B cell (primary cell): ENCODE results near the gene RNF2. TPM values are rescaled to one million over a fixed set of nuclear protein-coding genes. Genes with fewer than 3 reads are reported as not detected.

Source experiments
- ATAC-seq: fragments of 200-7000 bp; cut with Tn5 transposase; one replicate; pipeline ENCODE4 v1.10.0; 2021; ENCODE audit warnings: low read depth, mild to moderate bottlenecking, moderate number of reproducible peaks, moderate library complexity
- CTCF ChIA-PET: fragments of 350-600 bp; sonication (Branson Sonifier 250); formaldehyde crosslinking; loops from one replicate; lab custom pipeline; 2021; ENCODE audit warnings: antibody characterized with exemption, inconsistent platforms; lab: Charles Lee
- POLR2A ChIA-PET: fragments of 350-600 bp; sonication (Branson Sonifier 250); formaldehyde crosslinking; loops from one replicate; lab custom pipeline; 2021; ENCODE audit warnings: antibody characterized with exemption; lab: Charles Lee
- DNase-seq: peaks from one replicate; pipeline ENCODE4 v3.0.0; 2013
- H2AFZ ChIP-seq: 2 replicates; pipeline ENCODE4 v1.6.1; 2012; ENCODE audit warnings: mild to moderate bottlenecking, low read depth, low read length; ENCODE audit not compliant: insufficient read depth, poor library complexity, severe bottlenecking
- H3K27ac ChIP-seq, 2 donors: 1 replicate in 1 of 2; 2 replicates in 1 of 2; pipeline ENCODE4 v1.5.1; 2012 to 2013; ENCODE audit warnings: low read length in 2 of 2, mild to moderate bottlenecking in 2 of 2, moderate library complexity in 1 of 2
- H3K27me3 ChIP-seq, 4 experiments: fragments of 200-600 bp in 1 of 4; sonication (generic) in 1 of 4; replicated peaks in 1 of 4; 1 replicate in 2 of 4; 2 replicates in 2 of 4; pipeline versions ENCODE4 v1.6.1 to v1.7.0; 2013 to 2016; ENCODE audit warnings: low read length in 3 of 4, mild to moderate bottlenecking in 2 of 4, mixed read lengths in 1 of 4, moderate library complexity in 1 of 4; ENCODE audit not compliant: insufficient read depth in 4 of 4, control insufficient read depth in 3 of 4; ENCODE audit errors: control extremely low read depth in 1 of 4
- H3K36me3 ChIP-seq, 2 experiments: replicated peaks in 1 of 2; 1 replicate in 1 of 2; 2 replicates in 1 of 2; pipeline versions ENCODE4 v1.6.1 to v1.7.1; 2013; ENCODE audit warnings: low read length in 1 of 2; ENCODE audit not compliant: insufficient read depth in 2 of 2, control insufficient read depth in 1 of 2; ENCODE audit errors: control extremely low read depth in 1 of 2, extremely low read depth in 1 of 2
- H3K4me1 ChIP-seq, 2 donors: fragments of 200-600 bp in 1 of 2; sonication (generic) in 1 of 2; 1 replicate in 1 of 2; 2 replicates in 1 of 2; pipeline versions ENCODE4 v1.5.1 to v1.6.1; 2013 to 2017; ENCODE audit warnings: low read length in 2 of 2; ENCODE audit not compliant: control insufficient read depth in 2 of 2, insufficient read depth in 2 of 2
- H3K4me2 ChIP-seq: replicated peaks from 2 replicates; pipeline ENCODE3; 2012; ENCODE audit warnings: mild to moderate bottlenecking, low read depth, low read length; ENCODE audit not compliant: poor library complexity, severe bottlenecking
- H3K4me3 ChIP-seq, 5 experiments: fragments of 200-600 bp in 1 of 5; sonication (generic) in 1 of 5; 1 replicate in 3 of 5; 2 replicates in 2 of 5; pipeline versions ENCODE4 v1.5.1 to v1.7.0; 2011 to 2016; ENCODE audit warnings: low read length in 4 of 5, mild to moderate bottlenecking in 4 of 5, low read depth in 2 of 5, control low read depth in 1 of 5, moderate library complexity in 1 of 5; ENCODE audit not compliant: insufficient read depth in 1 of 5; ENCODE audit errors: control extremely low read depth in 1 of 5, extremely low read depth in 1 of 5
- H3K79me2 ChIP-seq: fragments of 200-600 bp; sonication (generic); one replicate; pipeline ENCODE4 v1.6.0; 2016; ENCODE audit warnings: low read length; ENCODE audit not compliant: control insufficient read depth, insufficient read depth
- H3K9ac ChIP-seq: fragments of 200-600 bp; sonication (generic); 2 replicates; pipeline ENCODE4 v1.6.1; 2017; ENCODE audit warnings: mild to moderate bottlenecking, low read length, moderate library complexity
- H3K9me3 ChIP-seq, 3 donors: one replicate each; pipeline versions ENCODE4 v1.6.1 to v1.7.1; 2013; ENCODE audit warnings: low read length in 2 of 3; ENCODE audit not compliant: control insufficient read depth in 2 of 3, insufficient read depth in 1 of 3; ENCODE audit errors: control extremely low read depth in 1 of 3
- H4K20me1 ChIP-seq: 2 replicates; pipeline ENCODE4 v1.6.0; 2012; ENCODE audit warnings: mild to moderate bottlenecking, low read length; ENCODE audit not compliant: insufficient read depth, control insufficient read depth, poor library complexity, severe bottlenecking
- H3K27ac Mint-ChIP-seq: one replicate; pipeline ENCODE4 v1.8.0; 2021; ENCODE audit warnings: mixed read lengths
- H3K27me3 Mint-ChIP-seq: one replicate; pipeline ENCODE4 v1.8.0; 2021; ENCODE audit warnings: mixed read lengths
- H3K4me1 Mint-ChIP-seq: one replicate; pipeline ENCODE4 v1.8.0; 2021; ENCODE audit warnings: mixed read lengths
- H3K4me3 Mint-ChIP-seq: one replicate; pipeline ENCODE4 v1.8.0; 2021; ENCODE audit warnings: mixed read lengths
- H3K9me3 Mint-ChIP-seq: one replicate; pipeline ENCODE4 v1.8.0; 2022; ENCODE audit warnings: mixed read lengths; ENCODE audit not compliant: insufficient read depth
- CTCF ChIP-seq: fragments of 200-600 bp; IDR thresholded peaks from one replicate; pipeline ENCODE4 v1.8.0; 2022; ENCODE audit warnings: antibody characterized with exemption, mild to moderate bottlenecking
- EZH2 ChIP-seq: IDR thresholded peaks from 2 replicates; pipeline ENCODE4 v1.6.1; 2012; ENCODE audit warnings: borderline replicate concordance, low read depth, mild to moderate bottlenecking, moderate library complexity, low read length; ENCODE audit not compliant: insufficient read depth, poor library complexity, severe bottlenecking
- WGBS: methylation state at CpG from one replicate; pipeline ENCODE4 v1.1.5; 2013; ENCODE audit warnings: missing lambda C conversion rate; ENCODE audit not compliant: insufficient coverage; 5-methylcytosine and 5-hydroxymethylcytosine counted together
- intact Hi-C: fragments of 100-400 bp; cut with micrococcal nuclease; formaldehyde crosslinking; loops from one replicate; pipeline ENCODE4 v1.10.0; 2022
- polyA plus RNA-seq: library from polyadenylated mRNA; depleted of rRNA; stranded (reverse); fragments of >200 nt; gene quantifications from 2 replicates; pipeline ENCODE4 v1.2.3, GENCODE V29; 2012
- total RNA-seq, 2 donors: library from RNA; stranded (reverse); fragments of 120-200 nt in 1 of 2; gene quantifications; 1 replicate in 1 of 2; 2 replicates in 1 of 2; pipeline versions ENCODE4 v1.2.3 to v1.2.4, GENCODE V29; 2013 to 2022

RNF2 gene
- total and polyA plus RNA-seq, 2 donors (not counting 1 experiment from before 2014, with no cell fraction given) = 13.9 to 29.5 TPM

GRCh38 chr1:185112356-185112755, 67.0 kb downstream of the RNF2 start:
- H3K27ac ChIP-seq = no peak overlapping the region
- POLR2A ChIA-PET = no interaction called here
- no peaks in the 10 kb centered on the region for H3K27me3 ChIP-seq
- ATAC-seq = no peak
- H3K4me3 ChIP-seq = no peak overlapping the region
- H3K9me3 Mint-ChIP-seq = peaks cover 7% of the 10 kb centered on the region
- no peaks in the 10 kb centered on the region for H3K4me1 Mint-ChIP-seq
- CTCF ChIA-PET = no interaction called here
- no peak for TF ChIP-seq EZH2
- TF ChIP-seq CTCF = no peak
- no peak for DNase-seq
- H3K4me3 Mint-ChIP-seq = no peak overlapping the region
- no peaks in the 10 kb centered on the region for H3K4me1 ChIP-seq
- no peak overlapping the region for H3K9ac ChIP-seq
- no peaks in the 10 kb centered on the region for H3K79me2 ChIP-seq
- intact Hi-C loops = no loop called here
- no peak overlapping the region for H3K27ac Mint-ChIP-seq
- H3K4me2 ChIP-seq = no peak overlapping the region
- H3K9me3 ChIP-seq = peaks cover 3 to 17% (median 15%) of the 10 kb centered on the region in 3 donors
- H3K36me3 ChIP-seq = peaks cover 0 to 4% of the 10 kb centered on the region in 2 experiments
- H2AFZ ChIP-seq = no peak overlapping the region
- no CpG with 5 or more reads among the region's 2 CpGs for WGBS
- H3K27me3 Mint-ChIP-seq = no peaks in the 10 kb centered on the region
- no peaks in the 10 kb centered on the region for H4K20me1 ChIP-seq

GRCh38 chr1:185129708-185130107, 84.3 kb downstream of the RNF2 start:
- intact Hi-C loops = no loop called here
- H3K9ac ChIP-seq = no peak overlapping the region
- no peak for DNase-seq
- no peaks in the 10 kb centered on the region for H3K27me3 Mint-ChIP-seq
- H3K4me1 Mint-ChIP-seq = no peaks in the 10 kb centered on the region
- H3K4me3 ChIP-seq = no peak overlapping the region
- H3K79me2 ChIP-seq = no peaks in the 10 kb centered on the region
- H4K20me1 ChIP-seq = no peaks in the 10 kb centered on the region
- no peaks in the 10 kb centered on the region for H3K27me3 ChIP-seq
- ATAC-seq = no peak
- no peak overlapping the region for H2AFZ ChIP-seq
- ChIA-PET CTCF (no interaction called here), POLR2A (no interaction called here)
- peaks cover 4% of the 10 kb centered on the region in 3 donors for H3K9me3 ChIP-seq
- H3K36me3 ChIP-seq = peaks cover 17 to 56% of the 10 kb centered on the region in 2 experiments
- WGBS = no CpG with 5 or more reads among the region's 2 CpGs
- TF ChIP-seq CTCF = no peak
- no peak for TF ChIP-seq EZH2
- H3K27ac ChIP-seq = no peak overlapping the region
- no peak overlapping the region for H3K4me2 ChIP-seq
- no peak overlapping the region for H3K4me3 Mint-ChIP-seq
- no peaks in the 10 kb centered on the region for H3K4me1 ChIP-seq
- H3K27ac Mint-ChIP-seq = no peak overlapping the region
- peaks cover 3% of the 10 kb centered on the region for H3K9me3 Mint-ChIP-seq
